GM12878 (cell line): Measurements from ENCODE around the gene MPST. TPM values are rescaled to one million over a fixed set of nuclear protein-coding genes. Genes with fewer than 3 reads are reported as not detected.

ENCODE experiments used
- ATAC-seq: fragments of 200-7000 bp; cut with Tn5 transposase; 3 replicates; pipeline ENCODE4 v1.9.1; 2020; ENCODE audit warnings: mild to moderate bottlenecking, moderate library complexity
- BruUV-seq: library from RNA; stranded (reverse); fragments of 400-500 nt; replicated peaks from 2 replicates; lab custom pipeline; 2021; lab: Mats Ljungman, UMichigan
- CTCF ChIA-PET: fragments of 300-600 bp; sonication (Branson Sonifier 250); formaldehyde crosslinking; extraction: SDS; loops from one replicate; lab custom pipeline; 2021; ENCODE audit warnings: inconsistent platforms; lab: Yijun Ruan, JAX
- POLR2A ChIA-PET: fragments of 350-600 bp; formaldehyde crosslinking; extraction: SDS; loops from one replicate; lab custom pipeline; 2021; ENCODE audit warnings: inconsistent platforms; lab: Charles Lee
- RAD21 ChIA-PET: fragments of 300-600 bp; sonication (Branson Sonifier 250); formaldehyde crosslinking; loops from one replicate; lab custom pipeline; 2023; ENCODE audit warnings: antibody characterized with exemption; ENCODE audit not compliant: unreplicated experiment; lab: Charles Lee
- SMC1A ChIA-PET: fragments of 300-600 bp; sonication (Branson Sonifier 250); formaldehyde crosslinking; loops from one replicate; lab custom pipeline; 2023; ENCODE audit not compliant: unreplicated experiment, uncharacterized antibody; lab: Charles Lee
- DNase-seq: peaks from one replicate; pipeline ENCODE4 v3.0.0-alpha.2; 2011; ENCODE audit warnings: low read depth, low spot score
- FAIRE-seq: peaks from 3 replicates; lab custom pipeline; 2011; peaks lifted over from hg19 to GRCh38; lab: Jason Lieb, UNC
- H2AFZ ChIP-seq: 2 replicates; pipeline ENCODE4 v1.6.0; 2011; ENCODE audit warnings: low read depth, low read length, control low read depth; ENCODE audit not compliant: control insufficient read depth
- H3K27ac ChIP-seq: 2 replicates; pipeline ENCODE4 v1.5.1; 2011; ENCODE audit warnings: control low read depth; ENCODE audit not compliant: control insufficient read depth, insufficient read depth
- H3K27me3 ChIP-seq, 2 experiments: replicated peaks in 1 of 2; 2 replicates each; pipeline versions ENCODE4 v1.6.0 to v1.6.1; 2011; ENCODE audit warnings: low read length in 1 of 2; ENCODE audit not compliant: control insufficient read depth in 2 of 2, insufficient read depth in 2 of 2
- H3K36me3 ChIP-seq, 2 experiments: 2 replicates each; pipeline ENCODE4 v1.5.1; 2011; ENCODE audit warnings: low read length in 1 of 2; ENCODE audit not compliant: control insufficient read depth in 2 of 2, insufficient read depth in 2 of 2
- H3K4me1 ChIP-seq: 2 replicates; pipeline ENCODE4 v1.6.1; 2011; ENCODE audit warnings: mild to moderate bottlenecking, low read length, moderate library complexity, mixed read lengths; ENCODE audit not compliant: control insufficient read depth, insufficient read depth
- H3K4me2 ChIP-seq: 2 replicates; pipeline ENCODE4 v1.6.0; 2011; ENCODE audit warnings: control low read depth; ENCODE audit not compliant: control insufficient read depth, insufficient read depth
- H3K4me3 ChIP-seq: fragments of 200-600 bp; sonication (generic); 2 replicates; pipeline ENCODE4 v1.5.1; 2016
- H3K79me2 ChIP-seq: 2 replicates; pipeline ENCODE4 v1.6.0; 2011; ENCODE audit warnings: low read length; ENCODE audit not compliant: control insufficient read depth, insufficient read depth
- H3K9ac ChIP-seq: 2 replicates; pipeline ENCODE4 v1.8.0; 2011; ENCODE audit warnings: low read length, control low read depth, mixed read lengths; ENCODE audit not compliant: control insufficient read depth, insufficient read depth
- H3K9me3 ChIP-seq: replicated peaks from 3 replicates; pipeline ENCODE4 v1.5.1; 2011; ENCODE audit warnings: mild to moderate bottlenecking, low read length; ENCODE audit not compliant: control insufficient read depth, insufficient read depth
- H4K20me1 ChIP-seq: 2 replicates; pipeline ENCODE4 v1.6.0; 2011; ENCODE audit not compliant: control insufficient read depth, insufficient read depth
- CBX3 ChIP-seq: fragments of 200-600 bp; sonication (generic); IDR thresholded peaks from 2 replicates; pipeline ENCODE4 v1.6.1; 2016; ENCODE audit warnings: low read depth, borderline replicate concordance
- CEBPB ChIP-seq, 2 experiments: fragments of 150-350 bp in 1 of 2; IDR thresholded peaks; 2 replicates each; pipeline ENCODE4 v1.6.1; 2012 to 2014; ENCODE audit warnings: low read depth in 2 of 2, low read length in 2 of 2, borderline replicate concordance in 1 of 2, inconsistent platforms in 1 of 2
- CUX1 ChIP-seq: IDR thresholded peaks from 2 replicates; pipeline ENCODE4 v1.6.1; 2012; ENCODE audit warnings: improper control_type of control experiment, low read depth, low read length; ENCODE audit not compliant: insufficient replicate concordance
- FOXM1 ChIP-seq: IDR thresholded peaks from 2 replicates; pipeline ENCODE4 v1.6.1; 2012; ENCODE audit warnings: low read depth, mild to moderate bottlenecking, inconsistent platforms, low read length, moderate library complexity
- JUND ChIP-seq: IDR thresholded peaks from 2 replicates; pipeline ENCODE4 v1.6.1; 2012; ENCODE audit warnings: low read depth, mild to moderate bottlenecking, low read length, improper control_type of control experiment, moderate library complexity
- RAD21 ChIP-seq: IDR thresholded peaks from 2 replicates; pipeline ENCODE4 v1.6.1; 2011; ENCODE audit warnings: mild to moderate bottlenecking, low read depth, low read length, moderate library complexity; ENCODE audit not compliant: insufficient read depth
- REST ChIP-seq: IDR thresholded peaks from 2 replicates; pipeline ENCODE4 v1.6.1; 2012; ENCODE audit warnings: mild to moderate bottlenecking, low read depth, low read length
- SUZ12 ChIP-seq: fragments of 200-600 bp; sonication (generic); IDR thresholded peaks from one replicate; pipeline ENCODE4 v1.6.1; 2018; ENCODE audit warnings: antibody characterized with exemption, mild to moderate bottlenecking; ENCODE audit not compliant: unreplicated experiment
- WGBS: methylation state at CpG from one replicate; pipeline ENCODE4 v1.1.6; 2016; ENCODE audit warnings: low lambda C conversion rate; ENCODE audit not compliant: insufficient replicate concordance, insufficient coverage; ENCODE audit errors: missing lambda C conversion rate; 5-methylcytosine and 5-hydroxymethylcytosine counted together
- in situ Hi-C: fragments of 300-500 bp; cut with MboI; formaldehyde crosslinking; loops from 9 replicates; pipeline ENCODE4 v1.14.3; 2018; ENCODE audit warnings: mixed read lengths
- intact Hi-C: fragments of 100-400 bp; cut with micrococcal nuclease; formaldehyde crosslinking; loops from one replicate; pipeline ENCODE4 v1.14.2; 2022; ENCODE audit not compliant: unreplicated experiment
- polyA plus RNA-seq, 11 experiments: library from polyadenylated mRNA; depleted of rRNA in 4 of 11; unstranded in 6 of 11; stranded (reverse) in 5 of 11; fragments of >200 nt; fragmentation: Nextera tagmentation in 4 of 11; fragmentation: Illumina TruSeq in 1 of 11; extraction: Ambion mirVana in 4 of 11; extraction: Trizol in 1 of 11; gene quantifications; 1 replicate in 1 of 11; 2 replicates in 10 of 11; pipeline versions ENCODE4 v1.2.1 to v1.2.3, GENCODE V29; 2011 to 2016; ENCODE audit warnings: inconsistent platforms in 2 of 11, missing spikeins in 2 of 11, low read depth in 1 of 11
- total RNA-seq, 4 experiments: library from RNA; depleted of rRNA in 3 of 4; stranded (reverse); fragments of >200 nt in 3 of 4; fragmentation: Illumina TruSeq in 1 of 4; extraction: Trizol in 1 of 4; gene quantifications; 2 replicates each; pipeline versions ENCODE4 v1.2.1 to v1.2.3, GENCODE V29; 2013 to 2021

The MPST gene
- total and polyA plus RNA-seq, 10 of the 15 experiments (the other 5 are each of a cell fraction or from before 2014, with no cell fraction given), result 0.95 to 88.7 (median 38.5) TPM

GRCh38 chr22:37064553-37064952 lies 45.0 kb downstream of the MPST start:
- Histone ChIP-seq H3K4me3 (no peak overlapping the region), H3K27ac (no peak overlapping the region), H4K20me1 (no peaks in the 10 kb centered on the region), H3K4me1 (peaks cover 11% of the 10 kb centered on the region), H3K27me3 (peaks cover 2% of the 10 kb centered on the region in 2 experiments; a peak in 3 of 4 replicates), H3K79me2 (no peaks in the 10 kb centered on the region), H3K36me3 (no peaks in the 10 kb centered on the region), H3K9me3 (no peaks in the 10 kb centered on the region), H2AFZ (no peak overlapping the region), H3K4me2 (no peak overlapping the region), H3K9ac (no peak overlapping the region)
- RAD21 ChIA-PET, result no interaction called here
- intact Hi-C loops (no loop called here), in situ Hi-C loops (no loop called here)
- ATAC-seq, result no peak
- 58% methylated on average over 11 of the region's 11 CpGs for WGBS
- BruUV-seq, result no TSS peak
- TF ChIP-seq CUX1 (no peak), RAD21 (no peak), JUND (no peak), FOXM1 (no peak), REST (no peak), CEBPB (IDR thresholded peaks at IDR 0.05; ENCODE audit: borderline replicate concordance in 1 of 2, low read depth in 2 of 2, low read length in 2 of 2) (no peak), SUZ12 (no peak), CBX3 (no peak)
- CTCF ChIA-PET, result no interaction called here
- SMC1A ChIA-PET, result no interaction called here
- FAIRE-seq, result no peak
- DNase-seq, result no peak
- POLR2A ChIA-PET, result no interaction called here
